GM11168 (cell line): ENCODE data around the gene ESRRG.

ENCODE experiments used
- in situ Hi-C: fragments of 300-500 bp; cut with MboI; formaldehyde crosslinking; loops from one replicate; pipeline ENCODE4 v1.12.0; 2022; ENCODE audit warnings: low sequenced_read_pairs; ENCODE audit not compliant: unreplicated experiment

The ESRRG gene

DNA sequence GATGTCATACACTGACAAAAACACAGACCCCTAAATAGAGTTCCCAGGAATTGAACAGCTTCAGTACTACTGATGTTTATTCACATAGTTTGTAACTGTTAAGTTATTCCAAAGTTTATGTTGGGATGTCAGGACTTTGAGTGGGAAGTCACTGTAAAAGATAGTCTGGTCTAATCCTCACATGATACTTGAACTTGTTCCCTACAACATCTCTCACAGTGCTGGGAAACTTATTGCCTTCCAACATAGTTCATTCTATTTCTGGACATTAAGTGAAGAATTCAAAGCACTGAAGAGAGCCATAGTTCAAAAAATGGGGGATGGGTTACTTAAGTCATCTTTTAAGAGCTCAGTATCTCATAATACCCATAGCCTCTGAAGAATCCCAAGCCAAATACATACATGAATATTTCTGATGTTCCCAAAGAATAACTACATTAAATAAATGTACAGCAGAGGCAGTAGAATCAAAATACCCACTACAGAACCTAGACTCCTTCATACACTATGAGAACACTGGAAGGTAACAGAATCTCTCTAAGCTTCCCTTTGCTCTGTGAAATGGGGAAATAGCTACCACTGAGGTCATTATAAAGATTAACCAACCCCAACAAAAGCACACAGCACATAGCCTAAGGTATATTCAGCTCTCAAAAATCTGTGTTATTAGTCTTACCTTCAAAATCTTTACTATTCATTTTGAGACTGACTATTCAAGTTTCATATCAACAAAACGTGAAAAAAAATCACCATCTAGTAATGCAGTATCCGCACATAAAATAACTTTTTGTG is 81.4 kb downstream of the ESRRG start:
- in situ Hi-C loops, result no loop called here

DNA sequence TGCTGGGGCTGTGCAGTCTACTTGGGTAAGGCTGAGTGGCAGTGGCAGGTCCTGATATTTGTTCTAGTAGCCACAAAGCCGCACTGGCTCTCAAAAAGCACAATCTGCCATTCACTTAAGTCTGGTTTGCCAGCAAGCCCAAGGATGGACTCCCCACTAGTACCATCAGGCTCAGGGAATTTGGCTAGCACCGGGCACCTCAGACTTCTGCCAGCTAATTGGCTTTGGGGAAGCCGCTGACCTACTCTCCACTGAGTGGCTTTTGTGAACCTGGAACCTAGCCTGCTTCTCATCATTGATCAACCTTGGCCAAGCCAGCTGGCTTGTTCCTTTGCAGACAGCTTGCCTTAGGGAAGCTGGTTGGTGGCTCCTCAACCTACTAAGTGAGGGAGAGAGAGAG is 83.1 kb downstream of the ESRRG start:
- in situ Hi-C loops, result no loop called here

DNA sequence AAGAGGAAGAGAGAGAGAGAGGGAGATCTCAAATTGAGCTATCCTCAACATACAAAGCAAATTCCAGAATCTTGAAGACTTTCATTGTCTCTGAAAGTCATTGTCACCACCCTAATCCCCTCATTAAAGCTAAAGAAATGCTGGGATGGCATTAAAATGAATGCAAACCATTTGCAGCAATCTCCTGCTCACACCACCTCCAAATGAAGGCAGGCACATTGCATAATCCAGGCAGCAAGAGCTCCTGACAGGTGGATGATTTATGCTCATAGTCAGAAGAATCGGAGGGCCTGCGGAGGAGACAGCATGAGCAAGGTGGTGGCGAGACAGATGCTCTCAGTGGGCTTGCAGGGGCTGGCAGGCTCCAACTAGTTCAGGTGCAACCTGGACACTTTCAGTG is 90.2 kb downstream of the ESRRG start:
- in situ Hi-C loops, result no loop called here

DNA sequence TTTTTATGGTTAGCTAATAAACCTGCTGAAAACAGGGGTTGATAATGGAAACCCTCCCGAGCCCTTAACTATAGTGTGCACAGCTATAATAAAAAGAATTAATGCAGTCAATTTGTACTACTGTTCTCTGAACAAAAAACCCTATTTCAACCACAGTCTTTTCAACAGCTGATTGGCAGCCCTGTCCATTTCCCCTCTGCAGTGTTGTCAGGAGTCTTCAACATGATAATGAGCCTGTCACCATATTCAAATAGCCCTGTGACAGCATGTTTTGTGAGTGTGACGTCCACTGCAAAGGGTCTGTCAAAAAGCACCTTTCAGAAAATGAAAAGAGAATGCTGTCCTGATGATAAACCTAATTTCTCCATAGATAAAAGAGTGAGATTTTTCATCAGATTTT is 92.7 kb downstream of the ESRRG start:
- in situ Hi-C loops, result no loop called here

DNA sequence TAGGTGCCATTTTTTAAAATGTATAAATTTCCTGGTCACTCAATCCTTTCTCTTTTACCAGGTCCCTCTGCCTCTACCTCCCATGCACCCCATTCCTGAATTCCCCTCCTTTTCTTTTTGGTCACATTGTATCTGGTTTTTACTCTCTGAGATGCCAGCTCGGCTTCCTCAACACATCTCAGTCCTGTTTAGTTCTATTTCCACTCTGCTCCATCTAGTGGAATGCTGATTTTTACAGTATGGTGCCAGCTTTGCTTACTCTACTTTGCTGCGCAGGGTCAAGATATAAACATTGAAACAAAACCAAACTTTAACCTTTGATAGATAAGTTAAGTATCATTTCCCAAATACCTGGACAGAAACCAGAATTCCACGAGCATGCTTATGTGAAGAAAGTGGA is 96.0 kb downstream of the ESRRG start:
- in situ Hi-C loops, result no loop called here

DNA sequence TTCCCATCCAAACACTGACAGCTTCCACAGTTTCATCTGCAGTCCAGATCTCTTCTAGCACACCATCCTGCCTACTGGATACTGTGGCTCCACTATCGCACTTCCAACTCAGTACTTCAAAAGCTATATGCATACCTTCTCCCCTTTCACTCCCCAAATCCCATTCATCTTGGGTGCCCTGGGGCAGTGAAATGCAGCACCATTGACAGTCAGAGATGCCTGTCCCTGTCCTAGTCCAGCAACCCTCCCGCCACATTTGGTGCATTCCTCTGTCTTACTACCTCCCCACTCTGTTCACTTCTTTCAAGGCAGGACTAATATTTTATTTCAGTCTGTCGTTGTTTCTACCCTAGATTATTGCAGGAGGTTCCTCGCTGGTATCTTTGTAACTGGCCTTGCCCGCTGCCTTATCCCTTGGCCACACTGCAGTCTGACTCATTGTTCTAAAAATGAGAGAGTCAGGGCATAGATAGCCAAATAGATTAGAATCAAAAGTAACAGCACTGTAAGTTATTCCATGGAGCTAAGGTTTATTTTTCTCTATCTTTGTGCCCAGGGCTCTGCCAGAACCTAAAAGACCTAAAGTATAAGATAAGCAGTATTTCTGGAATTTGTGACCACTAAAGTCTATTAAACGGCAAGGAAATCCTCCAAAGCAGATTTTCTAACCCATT is 96.7 kb downstream of the ESRRG start:
- in situ Hi-C loops, result no loop called here

DNA sequence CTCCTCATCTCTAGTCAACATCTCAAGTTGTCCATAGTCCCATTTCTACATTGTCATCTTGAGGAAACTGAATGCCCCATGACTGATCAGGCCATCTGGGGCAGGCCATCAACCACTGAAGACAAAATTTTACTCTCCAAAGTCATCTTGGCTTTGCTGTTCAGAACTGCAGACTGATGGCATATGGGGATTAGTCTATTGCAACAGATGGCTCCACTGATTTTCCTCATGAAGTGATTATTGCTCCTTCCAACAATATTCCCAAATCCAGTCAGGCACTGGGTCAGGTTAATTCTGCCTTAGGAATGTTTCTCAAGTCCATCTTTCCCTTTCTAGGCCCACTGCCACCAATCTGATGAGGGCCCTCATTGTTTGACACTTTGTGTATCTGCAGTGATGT is 101.7 kb downstream of the ESRRG start:
- in situ Hi-C loops, result no loop called here

DNA sequence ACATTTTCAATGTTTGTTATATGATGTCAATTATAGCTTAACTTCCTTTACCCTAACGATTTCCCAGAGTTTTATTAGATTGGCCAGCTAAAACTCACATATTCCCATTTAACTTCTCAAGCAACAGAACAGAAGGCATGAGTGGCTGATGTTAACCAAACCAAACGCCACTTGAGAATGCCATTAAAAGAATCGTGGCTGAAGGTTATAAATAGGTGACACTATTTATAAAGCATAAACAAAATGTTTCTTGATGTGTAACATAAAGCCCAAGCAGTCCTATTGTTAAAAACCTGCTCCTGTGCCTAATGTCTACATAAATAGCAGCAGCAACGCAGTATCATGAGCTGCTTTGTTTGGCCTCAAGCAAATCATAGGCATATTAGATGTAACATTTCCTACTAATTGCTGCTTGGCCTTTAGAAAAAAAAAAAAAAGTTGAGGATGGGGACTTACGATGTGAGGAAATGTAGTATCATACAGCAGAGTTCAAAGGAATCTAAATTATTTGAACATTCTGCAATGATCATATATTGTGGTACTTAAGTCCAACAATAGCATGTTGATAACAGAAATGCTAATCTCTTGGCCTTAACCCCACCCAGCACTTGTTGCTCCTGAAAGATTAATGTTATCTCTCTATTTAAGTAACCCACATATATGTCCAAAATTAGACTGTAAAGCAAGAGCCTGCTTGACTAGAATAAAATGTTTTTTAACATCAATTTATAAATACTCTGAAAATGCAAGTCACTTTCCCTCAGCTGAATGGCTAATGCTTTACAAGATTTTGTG is 106.0 kb downstream of the ESRRG start:
- in situ Hi-C loops, result no loop called here

DNA sequence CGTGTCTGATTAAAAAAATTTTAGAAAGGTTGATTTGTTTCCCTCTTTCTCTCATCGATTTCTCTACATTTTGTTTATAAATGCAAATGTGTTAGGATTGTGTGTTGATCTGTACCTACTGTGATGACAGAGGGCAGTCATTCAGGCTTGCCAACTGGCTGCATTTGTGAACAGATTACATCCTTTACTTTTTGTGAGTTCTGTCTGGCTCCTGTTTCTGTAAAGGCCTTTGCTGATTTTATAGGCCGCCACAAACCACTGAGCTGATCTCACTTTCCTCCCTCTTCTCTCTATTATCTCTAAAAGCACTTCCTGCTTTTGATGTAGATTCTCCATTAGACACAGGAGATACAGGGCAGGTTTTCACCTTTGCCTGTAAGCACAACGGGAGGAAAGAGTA is 106.8 kb downstream of the ESRRG start:
- in situ Hi-C loops, result no loop called here

DNA sequence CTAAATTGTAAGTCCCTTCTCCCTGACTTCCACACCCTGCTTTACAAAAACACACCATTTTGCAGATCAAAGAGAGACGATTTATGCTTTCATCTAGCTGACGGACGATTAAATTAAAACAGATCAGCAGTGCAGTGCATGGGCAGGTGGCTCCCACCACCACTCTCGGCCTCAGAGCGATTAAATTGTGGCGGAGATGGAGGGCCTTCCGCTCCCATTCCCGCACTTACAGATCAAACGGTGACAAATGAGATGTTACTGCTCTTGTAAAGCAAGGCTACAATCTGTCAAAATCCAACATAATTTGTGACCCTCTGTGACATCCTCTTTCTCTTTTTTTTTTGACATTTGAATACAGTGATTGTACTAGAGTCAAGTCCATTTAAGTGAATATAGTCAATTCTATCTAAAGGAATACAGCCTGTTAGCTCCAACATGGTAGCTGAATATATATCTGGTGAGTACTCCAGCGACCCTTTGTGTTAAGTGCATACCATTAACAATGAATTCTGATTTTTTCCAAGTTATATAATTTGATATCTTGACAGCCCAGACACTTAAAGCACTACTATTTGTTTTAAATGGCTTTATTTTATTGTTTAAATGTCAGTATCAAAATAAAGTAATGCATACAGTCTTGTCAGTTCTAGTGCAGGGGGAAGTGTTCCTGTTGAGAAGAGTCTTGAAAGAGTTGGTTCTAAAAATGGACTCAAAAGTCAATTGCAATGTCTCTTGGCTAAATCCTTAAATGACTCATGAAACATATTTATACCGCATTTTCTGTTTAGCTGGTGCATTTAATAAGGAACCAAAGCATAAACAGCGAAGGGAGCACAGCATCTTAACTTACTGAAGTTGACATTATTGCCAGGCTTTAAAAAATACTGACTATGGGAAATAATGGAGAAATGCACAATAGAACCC is 109.0 kb downstream of the ESRRG start:
- in situ Hi-C loops, result no loop called here

DNA sequence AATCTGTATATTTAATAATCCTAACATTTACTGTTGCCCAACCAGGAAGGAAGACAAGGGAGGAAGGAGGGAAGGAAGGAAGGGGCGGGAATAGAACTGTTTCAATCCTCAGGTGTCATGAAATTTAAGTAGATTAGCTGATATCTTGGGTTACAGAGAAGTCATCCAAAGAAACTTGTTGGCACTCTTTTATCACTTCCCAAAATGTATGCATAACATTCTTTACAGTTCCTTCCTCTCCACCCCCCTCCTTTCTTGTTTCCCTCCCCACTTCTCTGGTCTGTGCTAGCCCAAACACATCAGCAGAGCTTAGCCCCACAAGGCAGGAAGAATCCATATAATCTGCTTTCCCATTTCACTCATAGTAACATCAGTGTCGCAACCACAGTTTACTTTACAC is 110.9 kb downstream of the ESRRG start:
- in situ Hi-C loops, result no loop called here

DNA sequence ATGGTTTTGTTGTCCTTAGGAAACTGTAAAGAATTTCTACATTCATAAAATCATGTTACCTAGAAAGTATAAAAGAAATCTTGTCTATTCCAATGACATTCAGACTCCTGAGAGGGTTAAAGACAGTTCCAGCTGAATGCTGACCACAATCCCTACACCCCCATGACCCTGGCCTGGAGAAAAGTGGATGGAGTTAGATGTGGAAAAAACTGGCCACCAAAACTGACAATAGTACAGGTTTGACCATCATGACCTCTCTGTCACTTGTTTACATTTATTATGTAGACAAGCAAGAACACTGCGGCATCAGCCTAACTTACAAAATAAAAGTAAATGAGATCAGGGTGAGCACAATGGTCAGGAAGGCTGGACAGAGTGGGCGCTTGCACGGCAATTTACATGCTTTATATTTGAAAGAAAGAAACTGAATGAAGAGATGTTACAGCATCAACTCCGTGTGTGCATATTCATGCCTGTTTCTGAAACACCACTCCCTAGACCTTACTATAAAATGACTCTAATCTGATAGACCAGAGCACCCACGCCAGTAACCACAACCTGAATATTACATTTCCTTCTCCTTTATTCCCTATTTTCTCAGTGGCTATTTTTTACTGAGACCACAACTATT is 116.0 kb downstream of the ESRRG start:
- in situ Hi-C loops, result no loop called here

DNA sequence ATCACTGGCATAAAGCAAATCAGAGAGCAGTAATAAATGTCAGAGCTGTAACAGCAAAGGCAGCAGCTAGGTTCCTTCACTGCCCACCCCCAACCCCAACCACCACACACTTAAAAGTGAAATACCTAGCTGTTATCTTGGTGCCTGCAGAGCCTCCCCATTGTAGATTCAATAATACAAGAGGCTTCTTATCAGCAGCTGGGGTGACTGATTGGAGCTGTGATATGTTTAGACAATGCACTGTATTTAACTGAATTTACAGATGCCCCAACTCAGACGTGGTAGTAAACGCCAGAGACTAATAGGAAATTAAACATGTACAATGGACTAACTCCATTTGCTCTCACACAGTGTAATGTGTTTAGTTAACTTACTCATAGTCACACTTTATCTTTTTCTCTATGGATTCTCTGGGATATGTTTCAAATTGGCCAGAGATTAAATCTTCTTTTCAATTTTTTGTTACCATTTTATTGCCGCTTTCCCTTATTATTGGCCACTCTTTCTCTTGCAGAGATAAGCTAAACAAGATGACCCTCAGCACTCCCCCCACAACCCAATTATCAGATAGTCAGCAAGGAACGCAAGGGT is 117.1 kb downstream of the ESRRG start:
- in situ Hi-C loops, result no loop called here

DNA sequence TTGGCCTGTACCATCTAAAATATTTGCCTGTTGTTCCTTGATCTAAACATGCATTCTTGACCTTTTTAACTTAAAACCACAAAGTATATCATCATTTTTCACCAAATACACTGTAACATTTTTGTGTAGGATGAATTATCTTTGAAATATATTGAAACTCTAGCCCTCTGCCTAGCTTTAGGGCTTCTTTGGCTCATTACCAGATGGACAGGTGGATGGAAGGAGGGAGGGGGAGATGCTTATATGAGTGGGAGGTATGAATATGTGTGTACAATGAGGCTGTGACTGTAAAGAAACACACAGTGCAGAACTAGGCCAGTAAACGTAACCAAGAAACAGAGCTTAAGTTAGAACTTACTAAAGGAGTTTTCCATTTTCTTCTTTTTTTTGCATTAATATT is 118.5 kb downstream of the ESRRG start:
- in situ Hi-C loops, result no loop called here

DNA sequence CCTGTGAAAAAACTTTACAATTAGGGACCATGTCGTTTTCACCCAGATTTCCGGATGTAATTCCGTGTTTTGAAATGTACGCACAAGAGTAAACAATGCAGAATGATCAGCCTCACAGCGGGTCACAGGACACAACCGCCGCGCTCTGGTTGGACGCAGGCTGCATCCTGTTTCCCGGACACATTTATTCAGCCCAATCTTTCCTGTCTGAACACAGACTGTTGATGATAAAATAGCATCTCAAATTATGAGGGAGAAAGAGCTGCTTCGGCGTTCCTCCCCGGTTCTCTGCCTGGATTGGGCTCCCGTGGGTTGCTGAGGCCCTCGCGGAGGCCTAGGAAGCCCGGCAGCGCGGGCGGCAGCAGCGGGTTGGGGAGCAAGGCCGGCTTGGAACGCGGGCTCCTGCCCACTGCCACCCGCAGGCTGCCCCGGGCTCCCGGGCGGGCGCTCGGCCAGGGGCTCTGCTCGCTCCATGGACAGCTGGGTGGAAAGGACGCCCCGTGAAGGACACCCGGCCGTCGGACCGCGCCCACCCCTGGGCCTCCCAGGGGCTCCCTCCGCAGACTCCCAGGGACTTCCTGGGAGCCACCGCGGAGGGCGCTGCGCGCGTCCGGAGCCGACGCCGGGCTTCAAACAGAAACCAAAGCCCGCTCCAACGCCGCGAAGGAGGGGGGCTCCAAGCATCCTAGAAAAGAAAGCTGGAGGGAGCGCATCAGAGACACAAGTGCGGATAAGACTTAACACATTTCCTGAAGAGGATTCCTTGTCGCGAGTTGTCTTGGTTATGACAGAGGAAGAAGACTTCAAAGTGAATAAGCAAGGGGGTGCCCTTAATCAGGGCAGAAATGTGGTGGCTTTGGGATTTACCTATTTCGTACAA is 122.3 kb downstream of the ESRRG start:
- in situ Hi-C loops, result no loop called here

DNA sequence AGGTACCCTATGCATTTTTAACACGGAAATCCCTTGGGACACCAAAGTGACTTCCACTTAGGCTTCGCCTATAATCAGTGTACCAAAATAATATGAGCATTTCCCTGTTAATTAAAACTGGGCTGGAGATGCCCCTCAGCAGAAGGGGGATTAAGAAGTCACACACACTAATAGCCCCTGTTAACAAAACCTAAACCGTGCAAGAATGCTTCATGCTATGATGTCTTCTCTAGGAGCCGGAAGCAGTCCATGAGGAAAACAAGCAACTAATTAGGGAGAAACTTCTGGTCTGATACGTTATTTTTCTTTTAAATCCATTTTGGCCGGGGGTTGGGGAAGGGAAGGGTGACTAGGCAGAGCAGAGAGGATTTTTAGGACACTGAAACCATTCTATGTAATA is 123.4 kb downstream of the ESRRG start:
- in situ Hi-C loops, result no loop called here

DNA sequence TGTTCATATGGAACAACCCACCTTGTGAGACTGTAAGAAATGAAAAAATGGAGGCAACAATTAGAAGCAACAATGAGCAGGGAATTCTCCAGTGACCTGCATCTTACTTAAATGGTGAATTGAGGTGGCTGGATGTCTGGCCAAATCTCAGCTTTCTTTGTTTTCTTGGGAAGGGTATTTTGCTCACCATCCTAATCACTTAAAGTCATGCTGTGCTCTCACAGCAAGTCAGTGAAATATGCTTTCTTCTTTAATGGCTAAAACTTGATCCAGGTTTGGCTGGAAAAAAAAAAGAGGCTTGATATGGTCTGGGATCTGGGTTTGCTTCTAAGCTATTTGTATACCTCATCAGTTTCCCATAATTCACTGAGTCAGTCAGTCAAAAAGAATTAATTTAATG is 124.8 kb downstream of the ESRRG start:
- in situ Hi-C loops, result no loop called here

DNA sequence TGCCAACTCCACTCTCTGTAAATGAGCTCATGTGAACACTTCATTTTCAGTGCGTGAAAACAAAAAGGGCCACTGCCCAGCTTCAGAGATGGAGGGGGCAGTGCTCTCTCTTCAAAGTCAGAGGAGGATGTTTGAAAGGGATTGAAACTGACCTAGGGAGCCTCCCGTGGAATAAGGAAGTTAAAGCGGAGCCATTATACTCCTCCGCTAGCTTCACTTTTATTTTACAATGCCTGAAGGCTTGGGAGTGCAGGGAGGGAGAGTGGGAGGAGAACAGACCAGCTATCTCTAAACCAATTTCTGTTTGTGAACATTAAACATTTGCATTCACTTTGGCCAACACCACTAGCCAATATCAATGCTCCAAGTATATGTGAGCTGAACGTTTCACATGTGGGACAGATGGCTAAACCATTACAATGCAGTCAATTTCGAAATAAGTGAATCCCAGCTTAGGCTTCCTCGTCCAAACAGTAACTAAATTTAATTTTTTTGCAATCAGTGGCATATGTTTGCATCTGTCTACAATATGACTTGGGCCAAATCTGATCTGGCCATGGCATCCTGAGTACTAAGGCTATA is 126.9 kb downstream of the ESRRG start:
- in situ Hi-C loops, result no loop called here
